Panc1 (cell line): Measurements from ENCODE around the gene OSBPL9. TPM values are rescaled to one million over a fixed set of nuclear protein-coding genes. Genes with fewer than 3 reads are reported as not detected.

Source experiments
- ATAC-seq: fragments of 200-7000 bp; cut with Tn5 transposase; 2 replicates; pipeline ENCODE4 v1.9.1; 2020; ENCODE audit warnings: mild to moderate bottlenecking, moderate library complexity
- BruUV-seq: library from RNA; stranded (reverse); fragments of 400-500 nt; replicated peaks from 2 replicates; lab custom pipeline; 2021; lab: Mats Ljungman, UMichigan
- CTCF ChIA-PET: fragments of 300-600 bp; sonication (Branson Sonifier 250); formaldehyde crosslinking; loops from one replicate; lab custom pipeline; 2022; ENCODE audit warnings: antibody characterized with exemption; lab: Charles Lee
- POLR2A ChIA-PET: fragments of 300-600 bp; sonication (Branson Sonifier 250); formaldehyde crosslinking; loops from one replicate; lab custom pipeline; 2022; ENCODE audit warnings: antibody characterized with exemption; lab: Charles Lee
- DNase-seq: peaks from one replicate; pipeline ENCODE4 v3.0.0-alpha.2; 2010; ENCODE audit warnings: low read depth, low spot score
- H3K27ac ChIP-seq: 2 replicates; pipeline ENCODE4 v1.5.1; 2011; ENCODE audit warnings: mild to moderate bottlenecking, low read length, inconsistent platforms
- H3K27me3 ChIP-seq: fragments of 200-500 bp; sonication (Bioruptor generic); 2 replicates; pipeline ENCODE4 v1.6.0; 2014; ENCODE audit warnings: low read length, inconsistent platforms; ENCODE audit not compliant: control insufficient read depth, insufficient read depth
- H3K36me3 ChIP-seq: fragments of 200-500 bp; sonication (Bioruptor generic); 2 replicates; pipeline ENCODE4 v1.5.1; 2014; ENCODE audit warnings: inconsistent platforms, mild to moderate bottlenecking, low read length, moderate library complexity; ENCODE audit not compliant: control insufficient read depth, insufficient read depth
- H3K4me1 ChIP-seq: 2 replicates; pipeline ENCODE4 v1.5.1; 2011; ENCODE audit warnings: inconsistent platforms, mild to moderate bottlenecking, low read length, moderate library complexity; ENCODE audit not compliant: control insufficient read depth, insufficient read depth
- H3K4me3 ChIP-seq, 2 experiments: 2 replicates each; pipeline ENCODE4 v1.5.1; 2011 to 2012; ENCODE audit warnings: low read depth in 2 of 2, low read length in 2 of 2, mild to moderate bottlenecking in 2 of 2, inconsistent platforms in 1 of 2, moderate library complexity in 1 of 2
- H3K9me3 ChIP-seq: fragments of 200-500 bp; sonication (Bioruptor generic); 2 replicates; pipeline ENCODE4 v1.5.1; 2014; ENCODE audit warnings: low read depth, mild to moderate bottlenecking, inconsistent platforms, low read length, moderate library complexity; ENCODE audit not compliant: control insufficient read depth, insufficient read depth
- CTCF ChIP-seq: fragments of 450-650 bp; IDR thresholded peaks from 2 replicates; pipeline ENCODE4 v1.5.1; 2017; ENCODE audit warnings: mild to moderate bottlenecking
- POLR2AphosphoS5 ChIP-seq: IDR thresholded peaks from 2 replicates; pipeline ENCODE4 v1.6.1; 2012; ENCODE audit warnings: mild to moderate bottlenecking, low read depth, low read length, moderate library complexity
- SIN3A ChIP-seq: IDR thresholded peaks from 2 replicates; pipeline ENCODE4 v1.6.1; 2012; ENCODE audit warnings: low read depth, mild to moderate bottlenecking, low read length, moderate library complexity, borderline replicate concordance; ENCODE audit not compliant: insufficient read depth
- TCF7L2 ChIP-seq: IDR thresholded peaks from 2 replicates; pipeline ENCODE4 v1.6.1; 2011; ENCODE audit warnings: mild to moderate bottlenecking, low read depth, low read length, inconsistent platforms
- in situ Hi-C: cut with HindIII; loops from 2 replicates; pipeline ENCODE4 v1.10.0; 2016; ENCODE audit warnings: low sequenced_read_pairs, low pct_unique_long_range_greater_than_20kb
- intact Hi-C: fragments of 100-400 bp; cut with micrococcal nuclease; formaldehyde crosslinking; loops from one replicate; pipeline ENCODE4 v1.10.0; 2022; ENCODE audit not compliant: unreplicated experiment
- total RNA-seq: library from RNA; stranded (reverse); gene quantifications from one replicate; pipeline ENCODE4 v1.2.1, GENCODE V29; 2021; ENCODE audit not compliant: unreplicated experiment
- TF ChIP-seq, protein P1 (sequence below), 2 experiments: IDR thresholded peaks; 2 replicates each; pipeline ENCODE4 v1.6.1; 2011 to 2012; ENCODE audit warnings: low read depth in 2 of 2, control low read depth in 1 of 2, low read length in 1 of 2, mild to moderate bottlenecking in 1 of 2, moderate library complexity in 1 of 2; ENCODE audit not compliant: insufficient read depth in 1 of 2

The OSBPL9 gene
- total RNA-seq, 1 experiment from 2014 or later: 85.5 TPM

DNA sequence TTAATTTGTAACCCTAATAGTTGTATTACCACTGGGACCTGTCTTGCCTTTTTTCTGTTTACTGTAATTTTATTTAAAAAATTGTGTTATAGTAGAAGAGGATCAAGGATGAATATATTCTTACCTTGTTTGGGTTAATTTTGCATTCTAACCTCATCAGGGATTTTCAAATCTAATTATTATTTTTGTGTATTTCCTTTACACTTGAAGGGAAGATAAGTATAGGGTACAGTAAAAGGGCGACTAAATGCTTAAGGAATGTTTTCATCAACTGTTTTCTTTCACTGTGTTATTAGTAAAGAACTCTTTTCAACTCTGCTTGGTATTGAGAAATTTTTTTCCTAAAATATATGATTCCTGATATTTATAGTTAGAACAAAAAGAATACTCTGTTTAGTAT lies 33.3 kb downstream of the OSBPL9 start:
- ATAC-seq (no peak), DNase-seq (no peak)
- POLR2A ChIA-PET: no interaction called here
- Histone ChIP-seq H3K4me1 (peaks cover 20% of the 10 kb centered on the region), H3K36me3 (no peaks in the 10 kb centered on the region), H3K27me3 (no peaks in the 10 kb centered on the region), H3K27ac (0 out of 2 replicates have a peak overlapping the region, but pooled peaks have one; percentile 23), H3K9me3 (no peaks in the 10 kb centered on the region), H3K4me3 (no peak overlapping the region)
- intact Hi-C loops: no loop called here
- in situ Hi-C loops: no loop called here
- CTCF ChIA-PET: no interaction called here
- no peak for TF ChIP-seq TCF7L2
- TF ChIP-seq CTCF: no peak
- no peak for TF ChIP-seq SIN3A
- TF ChIP-seq, protein P1, sequence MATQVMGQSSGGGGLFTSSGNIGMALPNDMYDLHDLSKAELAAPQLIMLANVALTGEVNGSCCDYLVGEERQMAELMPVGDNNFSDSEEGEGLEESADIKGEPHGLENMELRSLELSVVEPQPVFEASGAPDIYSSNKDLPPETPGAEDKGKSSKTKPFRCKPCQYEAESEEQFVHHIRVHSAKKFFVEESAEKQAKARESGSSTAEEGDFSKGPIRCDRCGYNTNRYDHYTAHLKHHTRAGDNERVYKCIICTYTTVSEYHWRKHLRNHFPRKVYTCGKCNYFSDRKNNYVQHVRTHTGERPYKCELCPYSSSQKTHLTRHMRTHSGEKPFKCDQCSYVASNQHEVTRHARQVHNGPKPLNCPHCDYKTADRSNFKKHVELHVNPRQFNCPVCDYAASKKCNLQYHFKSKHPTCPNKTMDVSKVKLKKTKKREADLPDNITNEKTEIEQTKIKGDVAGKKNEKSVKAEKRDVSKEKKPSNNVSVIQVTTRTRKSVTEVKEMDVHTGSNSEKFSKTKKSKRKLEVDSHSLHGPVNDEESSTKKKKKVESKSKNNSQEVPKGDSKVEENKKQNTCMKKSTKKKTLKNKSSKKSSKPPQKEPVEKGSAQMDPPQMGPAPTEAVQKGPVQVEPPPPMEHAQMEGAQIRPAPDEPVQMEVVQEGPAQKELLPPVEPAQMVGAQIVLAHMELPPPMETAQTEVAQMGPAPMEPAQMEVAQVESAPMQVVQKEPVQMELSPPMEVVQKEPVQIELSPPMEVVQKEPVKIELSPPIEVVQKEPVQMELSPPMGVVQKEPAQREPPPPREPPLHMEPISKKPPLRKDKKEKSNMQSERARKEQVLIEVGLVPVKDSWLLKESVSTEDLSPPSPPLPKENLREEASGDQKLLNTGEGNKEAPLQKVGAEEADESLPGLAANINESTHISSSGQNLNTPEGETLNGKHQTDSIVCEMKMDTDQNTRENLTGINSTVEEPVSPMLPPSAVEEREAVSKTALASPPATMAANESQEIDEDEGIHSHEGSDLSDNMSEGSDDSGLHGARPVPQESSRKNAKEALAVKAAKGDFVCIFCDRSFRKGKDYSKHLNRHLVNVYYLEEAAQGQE (IDR thresholded peaks at IDR 0.05; ENCODE audit: insufficient read depth in 1 of 2, low read depth in 2 of 2, low read length in 1 of 2): no peak
- no peak for TF ChIP-seq POLR2AphosphoS5
- BruUV-seq: no TSS peak

DNA sequence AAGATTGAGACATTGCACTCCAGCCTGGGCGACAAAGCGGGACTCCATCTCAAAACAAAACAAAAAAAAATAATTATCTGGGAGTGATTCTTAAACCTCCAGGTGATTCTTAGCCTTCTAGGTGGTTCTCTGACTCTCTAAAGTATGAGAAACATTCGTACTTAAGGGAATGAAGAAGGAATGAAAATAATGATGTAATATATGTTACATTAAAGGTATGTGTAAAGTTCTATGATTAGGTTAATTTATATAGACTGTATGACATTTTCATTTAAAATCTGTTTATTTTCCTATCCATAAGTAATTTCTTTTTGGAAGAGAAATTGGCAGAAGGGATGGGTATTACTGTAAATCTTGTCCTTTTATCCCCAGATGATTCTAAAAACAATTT lies 34.7 kb downstream of the OSBPL9 start:
- POLR2A ChIA-PET: no interaction called here
- BruUV-seq: no TSS peak

More for the DNA sequence above, 34.7 kb downstream of the OSBPL9 start:
- CTCF ChIA-PET: no interaction called here
- ATAC-seq (no peak), DNase-seq (no peak)
- TF ChIP-seq TCF7L2 (no peak), SIN3A (no peak), CTCF (no peak), POLR2AphosphoS5 (no peak)
- TF ChIP-seq, protein P1 (IDR thresholded peaks at IDR 0.05; ENCODE audit: insufficient read depth in 1 of 2, low read depth in 2 of 2, low read length in 1 of 2): no peak
- H3K27me3 ChIP-seq: no peaks in the 10 kb centered on the region
- in situ Hi-C loops (no loop called here), intact Hi-C loops (no loop called here)
- peaks cover 20% of the 10 kb centered on the region for H3K4me1 ChIP-seq
- no peaks in the 10 kb centered on the region for H3K9me3 ChIP-seq
- no peak overlapping the region for H3K27ac ChIP-seq
- H3K36me3 ChIP-seq: no peaks in the 10 kb centered on the region
- H3K4me3 ChIP-seq: no peak overlapping the region
